WTC11 (cell line): Measurements from ENCODE around the gene PDE5A. TPM values are rescaled to one million over a fixed set of nuclear protein-coding genes. Genes with fewer than 3 reads are reported as not detected.

Source experiments
- ATAC-seq: fragments of 200-7000 bp; cut with Tn5 transposase; 2 replicates; pipeline ENCODE4 v1.10.0; 2021; ENCODE audit warnings: mild to moderate bottlenecking, moderate library complexity
- CTCF ChIA-PET: fragments of 300-600 bp; sonication (Branson Sonifier 250); formaldehyde crosslinking; loops from one replicate; lab custom pipeline; 2021; ENCODE audit warnings: antibody characterized with exemption; lab: Charles Lee
- POLR2A ChIA-PET: fragments of 350-600 bp; sonication (Branson Sonifier 250); formaldehyde crosslinking; loops from one replicate; lab custom pipeline; 2021; ENCODE audit warnings: antibody characterized with exemption; lab: Charles Lee
- DNase-seq: peaks from one replicate; pipeline ENCODE4 v3.0.0; 2021; ENCODE audit warnings: low spot score
- H3K27ac Mint-ChIP-seq: 2 replicates; pipeline ENCODE4 v1.8.0; 2021; ENCODE audit warnings: mixed read lengths
- H3K27me3 Mint-ChIP-seq: 2 replicates; pipeline ENCODE4 v1.8.0; 2021; ENCODE audit warnings: low read depth, mild to moderate bottlenecking, moderate library complexity, mixed read lengths
- H3K36me3 Mint-ChIP-seq: 2 replicates; pipeline ENCODE4 v1.8.0; 2021; ENCODE audit warnings: mixed read lengths
- H3K4me1 Mint-ChIP-seq: 2 replicates; pipeline ENCODE4 v1.8.0; 2022; ENCODE audit warnings: mixed read lengths
- H3K4me3 Mint-ChIP-seq: 2 replicates; pipeline ENCODE4 v1.8.0; 2021; ENCODE audit warnings: mild to moderate bottlenecking, moderate library complexity, mixed read lengths
- H3K9me3 Mint-ChIP-seq: 2 replicates; pipeline ENCODE4 v1.8.0; 2021; ENCODE audit warnings: mixed read lengths
- FOXP1 ChIP-seq: sonication (generic); formaldehyde crosslinking; IDR thresholded peaks from 2 replicates; pipeline ENCODE4 v1.8.0; 2022; ENCODE audit warnings: missing genetic modification reagents, mild to moderate bottlenecking, moderate library complexity, borderline replicate concordance
- GRHL2 ChIP-seq: fragments of 250-450 bp; sonication (Bioruptor Pico); IDR thresholded peaks from 2 replicates; pipeline ENCODE4 v1.8.0; 2022; ENCODE audit warnings: mild to moderate bottlenecking, moderate library complexity; ENCODE audit not compliant: insufficient replicate concordance, severe bottlenecking
- NR3C1 ChIP-seq: sonication (generic); formaldehyde crosslinking; conservative IDR thresholded peaks from 2 replicates; pipeline ENCODE4 v1.8.1; 2023; ENCODE audit warnings: low read depth, mild to moderate bottlenecking, missing genetic modification reagents
- total RNA-seq: library from RNA; stranded (reverse); gene quantifications from 3 replicates; pipeline ENCODE4 v1.2.3, GENCODE V29; 2021
- TF ChIP-seq, protein P1 (sequence below): fragments of 200-600 bp; IDR thresholded peaks from 2 replicates; pipeline ENCODE4 v1.8.0; 2022; ENCODE audit warnings: antibody characterized with exemption
- TF ChIP-seq, protein P2 (sequence below): sonication (generic); formaldehyde crosslinking; IDR thresholded peaks from 2 replicates; pipeline ENCODE4 v1.8.1; 2022; ENCODE audit warnings: missing genetic modification reagents, borderline replicate concordance
- TF ChIP-seq, protein P3 (sequence below): sonication (generic); formaldehyde crosslinking; IDR thresholded peaks from 2 replicates; pipeline ENCODE4 v1.8.1; 2022; ENCODE audit warnings: low read depth, missing genetic modification reagents, borderline replicate concordance
- TF ChIP-seq, protein P4 (sequence below): fragments of 250-450 bp; sonication (Bioruptor Pico); conservative IDR thresholded peaks from 2 replicates; pipeline ENCODE4 v1.9.0; 2021; ENCODE audit warnings: mild to moderate bottlenecking
- TF ChIP-seq, protein P5 (sequence below): sonication (generic); formaldehyde crosslinking; IDR thresholded peaks from 2 replicates; pipeline ENCODE4 v1.8.1; 2022; ENCODE audit warnings: mild to moderate bottlenecking, moderate library complexity, missing genetic modification reagents

The PDE5A gene
- total RNA-seq, 1 experiment from 2014 or later = 25.6 TPM

DNA sequence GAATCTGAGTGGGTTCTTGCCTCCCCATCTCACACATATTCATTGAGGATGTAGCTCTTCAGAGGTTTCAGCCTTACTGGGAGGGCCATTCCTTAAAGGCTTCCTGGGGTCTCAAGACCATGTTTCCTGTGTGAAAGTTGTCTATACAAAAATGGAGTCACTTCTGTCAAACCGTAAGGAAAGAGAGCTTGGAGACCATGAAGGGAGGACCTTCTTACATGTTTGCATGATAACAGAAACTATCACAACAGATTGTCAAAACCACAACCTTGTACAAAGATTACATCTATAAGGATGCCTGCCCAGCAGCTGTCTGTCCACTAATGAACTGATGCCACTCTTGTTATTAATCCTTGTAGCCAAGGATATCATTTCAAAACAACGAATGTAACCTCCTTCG is 139.3 kb downstream of the PDE5A start (continued):
- TF ChIP-seq, protein P1, sequence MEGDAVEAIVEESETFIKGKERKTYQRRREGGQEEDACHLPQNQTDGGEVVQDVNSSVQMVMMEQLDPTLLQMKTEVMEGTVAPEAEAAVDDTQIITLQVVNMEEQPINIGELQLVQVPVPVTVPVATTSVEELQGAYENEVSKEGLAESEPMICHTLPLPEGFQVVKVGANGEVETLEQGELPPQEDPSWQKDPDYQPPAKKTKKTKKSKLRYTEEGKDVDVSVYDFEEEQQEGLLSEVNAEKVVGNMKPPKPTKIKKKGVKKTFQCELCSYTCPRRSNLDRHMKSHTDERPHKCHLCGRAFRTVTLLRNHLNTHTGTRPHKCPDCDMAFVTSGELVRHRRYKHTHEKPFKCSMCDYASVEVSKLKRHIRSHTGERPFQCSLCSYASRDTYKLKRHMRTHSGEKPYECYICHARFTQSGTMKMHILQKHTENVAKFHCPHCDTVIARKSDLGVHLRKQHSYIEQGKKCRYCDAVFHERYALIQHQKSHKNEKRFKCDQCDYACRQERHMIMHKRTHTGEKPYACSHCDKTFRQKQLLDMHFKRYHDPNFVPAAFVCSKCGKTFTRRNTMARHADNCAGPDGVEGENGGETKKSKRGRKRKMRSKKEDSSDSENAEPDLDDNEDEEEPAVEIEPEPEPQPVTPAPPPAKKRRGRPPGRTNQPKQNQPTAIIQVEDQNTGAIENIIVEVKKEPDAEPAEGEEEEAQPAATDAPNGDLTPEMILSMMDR = no peak

DNA sequence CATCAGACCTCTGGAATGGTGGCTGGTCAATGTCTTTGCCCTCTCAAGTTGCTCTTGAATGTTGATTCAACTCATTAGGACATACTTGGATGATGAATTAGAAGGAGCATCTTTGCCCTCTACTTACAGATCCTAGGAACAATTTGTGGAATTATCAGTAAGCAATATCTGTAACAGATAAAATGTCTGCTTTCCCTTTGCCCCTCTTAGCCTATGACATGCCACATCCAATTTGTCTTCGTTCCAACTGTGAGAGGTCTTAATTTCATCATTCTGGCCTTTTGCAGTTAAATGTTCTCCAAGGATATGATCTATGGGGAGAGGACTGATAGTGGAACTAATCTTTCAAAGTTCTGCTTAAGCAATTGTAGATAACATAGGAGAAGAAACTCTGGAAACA is 148.3 kb downstream of the PDE5A start:
- Mint-ChIP-seq H3K4me3 (no peak overlapping the region), H3K4me1 (no peaks in the 10 kb centered on the region), H3K36me3 (peaks cover 67% of the 10 kb centered on the region), H3K27me3 (peaks cover 14% of the 10 kb centered on the region), H3K9me3 (peaks cover 46% of the 10 kb centered on the region), H3K27ac (no peak overlapping the region)
- ChIA-PET POLR2A (no interaction called here), CTCF (no interaction called here)
- ATAC-seq = no peak
- no peak for DNase-seq
- TF ChIP-seq, protein P2, sequence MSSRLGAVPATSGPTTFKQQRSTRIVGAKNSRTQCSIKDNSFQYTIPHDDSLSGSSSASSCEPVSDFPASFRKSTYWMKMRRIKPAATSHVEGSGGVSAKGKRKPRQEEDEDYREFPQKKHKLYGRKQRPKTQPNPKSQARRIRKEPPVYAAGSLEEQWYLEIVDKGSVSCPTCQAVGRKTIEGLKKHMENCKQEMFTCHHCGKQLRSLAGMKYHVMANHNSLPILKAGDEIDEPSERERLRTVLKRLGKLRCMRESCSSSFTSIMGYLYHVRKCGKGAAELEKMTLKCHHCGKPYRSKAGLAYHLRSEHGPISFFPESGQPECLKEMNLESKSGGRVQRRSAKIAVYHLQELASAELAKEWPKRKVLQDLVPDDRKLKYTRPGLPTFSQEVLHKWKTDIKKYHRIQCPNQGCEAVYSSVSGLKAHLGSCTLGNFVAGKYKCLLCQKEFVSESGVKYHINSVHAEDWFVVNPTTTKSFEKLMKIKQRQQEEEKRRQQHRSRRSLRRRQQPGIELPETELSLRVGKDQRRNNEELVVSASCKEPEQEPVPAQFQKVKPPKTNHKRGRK = no peak

DNA sequence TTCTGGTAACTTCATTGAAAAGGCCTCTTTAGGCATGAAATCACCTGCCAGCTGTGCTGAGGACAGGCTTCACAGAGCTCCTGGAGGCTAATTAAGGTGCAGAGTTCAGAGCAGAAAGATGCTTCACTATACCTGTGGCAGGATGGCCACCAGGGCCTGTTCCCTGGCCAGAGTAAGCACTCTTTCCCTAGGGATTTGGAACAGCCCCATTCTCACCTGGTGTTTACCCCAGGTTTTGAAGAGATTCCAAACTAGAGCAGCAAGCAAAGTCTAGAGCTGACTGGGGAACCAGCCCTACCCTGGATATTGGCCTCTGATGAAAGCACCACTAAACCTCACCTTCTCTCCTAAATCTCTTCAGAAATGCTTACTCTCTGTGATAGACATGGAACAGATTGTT is 148.8 kb downstream of the PDE5A start:
- Mint-ChIP-seq H3K36me3 (peaks cover 62% of the 10 kb centered on the region), H3K4me3 (no peak overlapping the region), H3K27ac (no peak overlapping the region), H3K9me3 (peaks cover 41% of the 10 kb centered on the region), H3K4me1 (no peaks in the 10 kb centered on the region), H3K27me3 (peaks cover 10% of the 10 kb centered on the region)
- POLR2A ChIA-PET = no interaction called here
- ATAC-seq = no peak
- DNase-seq = no peak
- no peak for TF ChIP-seq FOXP1
- TF ChIP-seq, protein P3, sequence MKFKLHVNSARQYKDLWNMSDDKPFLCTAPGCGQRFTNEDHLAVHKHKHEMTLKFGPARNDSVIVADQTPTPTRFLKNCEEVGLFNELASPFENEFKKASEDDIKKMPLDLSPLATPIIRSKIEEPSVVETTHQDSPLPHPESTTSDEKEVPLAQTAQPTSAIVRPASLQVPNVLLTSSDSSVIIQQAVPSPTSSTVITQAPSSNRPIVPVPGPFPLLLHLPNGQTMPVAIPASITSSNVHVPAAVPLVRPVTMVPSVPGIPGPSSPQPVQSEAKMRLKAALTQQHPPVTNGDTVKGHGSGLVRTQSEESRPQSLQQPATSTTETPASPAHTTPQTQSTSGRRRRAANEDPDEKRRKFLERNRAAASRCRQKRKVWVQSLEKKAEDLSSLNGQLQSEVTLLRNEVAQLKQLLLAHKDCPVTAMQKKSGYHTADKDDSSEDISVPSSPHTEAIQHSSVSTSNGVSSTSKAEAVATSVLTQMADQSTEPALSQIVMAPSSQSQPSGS (CRISPR knock-in tag) = no peak
- TF ChIP-seq, protein P4, sequence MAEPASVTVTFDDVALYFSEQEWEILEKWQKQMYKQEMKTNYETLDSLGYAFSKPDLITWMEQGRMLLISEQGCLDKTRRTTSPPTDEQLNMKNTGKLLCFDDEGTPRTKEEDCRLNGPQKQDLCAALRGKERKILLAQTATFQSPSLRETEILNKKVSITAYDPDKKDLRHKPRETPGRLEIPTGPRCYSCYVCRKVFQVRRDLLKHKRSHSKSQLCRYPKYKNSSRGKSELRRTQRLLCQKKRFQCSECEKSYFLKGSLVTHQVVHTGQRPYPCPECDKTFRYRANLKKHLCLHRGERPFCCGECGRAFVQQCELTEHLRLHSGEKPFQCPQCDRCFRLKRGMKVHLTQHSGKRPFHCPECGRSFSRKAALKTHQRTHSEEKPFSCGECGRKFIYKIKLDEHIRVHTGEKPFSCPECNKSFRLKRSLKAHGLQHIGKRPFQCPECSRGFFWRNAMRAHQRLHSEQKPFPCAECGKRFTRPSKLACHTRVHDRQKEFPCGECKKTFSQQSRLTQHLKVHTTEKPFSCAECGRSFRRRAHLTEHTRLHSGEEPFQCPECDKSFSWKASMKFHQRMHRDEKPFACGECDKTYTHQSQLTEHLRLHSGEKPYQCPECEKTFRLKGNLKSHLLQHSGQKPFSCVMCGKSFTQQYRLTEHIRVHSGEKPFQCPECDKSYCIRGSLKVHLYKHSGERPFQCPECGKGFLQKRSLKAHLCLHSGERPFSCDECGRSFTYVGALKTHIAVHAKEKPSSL (CRISPR knock-in tag) = no peak
- TF ChIP-seq, protein P5, sequence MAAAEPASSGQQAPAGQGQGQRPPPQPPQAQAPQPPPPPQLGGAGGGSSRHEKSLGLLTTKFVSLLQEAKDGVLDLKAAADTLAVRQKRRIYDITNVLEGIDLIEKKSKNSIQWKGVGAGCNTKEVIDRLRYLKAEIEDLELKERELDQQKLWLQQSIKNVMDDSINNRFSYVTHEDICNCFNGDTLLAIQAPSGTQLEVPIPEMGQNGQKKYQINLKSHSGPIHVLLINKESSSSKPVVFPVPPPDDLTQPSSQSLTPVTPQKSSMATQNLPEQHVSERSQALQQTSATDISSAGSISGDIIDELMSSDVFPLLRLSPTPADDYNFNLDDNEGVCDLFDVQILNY = no peak
- CTCF ChIA-PET = no interaction called here

DNA sequence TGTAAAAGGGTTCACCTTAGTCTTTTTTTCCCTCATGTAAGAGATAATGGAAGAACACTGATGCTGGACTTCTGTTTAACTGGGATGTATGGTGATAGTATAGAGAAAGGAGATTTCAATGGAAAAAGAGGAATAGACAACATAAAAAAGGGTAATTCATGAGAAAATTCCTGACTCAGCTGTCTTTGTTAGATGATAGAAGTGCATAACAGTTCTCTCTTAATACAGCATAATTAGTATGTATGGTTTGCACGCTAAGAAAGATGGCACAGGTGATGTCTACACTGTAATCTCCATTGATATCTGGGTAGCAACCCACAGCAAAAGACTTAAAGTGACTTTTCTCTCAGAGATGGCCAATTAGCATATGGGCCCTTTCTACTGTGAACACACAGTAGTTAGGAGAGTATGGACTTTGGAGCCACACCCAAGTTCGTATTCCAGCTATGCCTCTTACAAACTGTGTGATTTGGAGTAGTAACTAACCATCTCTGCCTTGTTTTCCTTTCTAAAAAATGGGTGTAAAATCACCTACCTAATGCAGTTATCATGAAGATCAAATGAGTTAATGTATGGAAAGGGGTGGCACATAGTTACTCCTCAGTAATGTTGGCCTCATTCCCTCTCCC is 149.3 kb downstream of the PDE5A start:
- H3K27ac Mint-ChIP-seq = no peak overlapping the region
- ChIA-PET POLR2A (no interaction called here), CTCF (no interaction called here)
- no peak for ATAC-seq
- peaks cover 36% of the 10 kb centered on the region for H3K9me3 Mint-ChIP-seq
- H3K27me3 Mint-ChIP-seq = peaks cover 6% of the 10 kb centered on the region
- H3K36me3 Mint-ChIP-seq = peaks cover 57% of the 10 kb centered on the region
- TF ChIP-seq NR3C1 (no peak), GRHL2 (CRISPR knock-in tag) (no peak)
- DNase-seq = no peak
- H3K4me1 Mint-ChIP-seq = no peaks in the 10 kb centered on the region
- H3K4me3 Mint-ChIP-seq = no peak overlapping the region
